DLD1 (cell line): ENCODE data around the gene KIF26B.
"Not testable (repeated sequence)": the region's sequence is repeated elsewhere in the genome, so short reads cannot be mapped to it uniquely, and the experiment has no call there.

ENCODE experiments used
- in situ Hi-C: cut with HindIII; loops from 2 replicates; pipeline ENCODE4 v1.10.0; 2017; ENCODE audit warnings: low sequenced_read_pairs

KIF26B gene

GRCh38 chr1:245154429-245155271 is at the start of gene KIF26B:
KIF26B (plus strand) TSS chr1:245154985; CDS start chr1:245155425, 440 bp downstream.
- in situ Hi-C loops: no loop called here

- in situ Hi-C loops: no loop called here
These were observed 49.7 kb upstream of the KIF26B start for GRCh38 chr1:245105042-245105441.

- in situ Hi-C loops: no loop called here
These were observed 48.9 kb upstream of the KIF26B start for GRCh38 chr1:245105815-245106410.

- in situ Hi-C loops: no loop called here
These were observed 47.0 kb upstream of the KIF26B start for GRCh38 chr1:245107776-245108114.

- in situ Hi-C loops: no loop called here
These were observed 46.5 kb upstream of the KIF26B start for GRCh38 chr1:245108246-245108645.

GRCh38 chr1:245108909-245109308 is 45.9 kb upstream of the KIF26B start:
- in situ Hi-C loops: no loop called here

GRCh38 chr1:245110406-245110805 is 44.4 kb upstream of the KIF26B start:
- in situ Hi-C loops: no loop called here

GRCh38 chr1:245111073-245111472 is 43.7 kb upstream of the KIF26B start:
- in situ Hi-C loops: no loop called here

GRCh38 chr1:245113649-245114048 is 41.1 kb upstream of the KIF26B start:
- in situ Hi-C loops: no loop called here

GRCh38 chr1:245116131-245116530 is 38.7 kb upstream of the KIF26B start:
- in situ Hi-C loops: no loop called here

- in situ Hi-C loops: no loop called here
These were observed 38.0 kb upstream of the KIF26B start for GRCh38 chr1:245116751-245117150.

GRCh38 chr1:245118066-245118465 is 36.7 kb upstream of the KIF26B start:
- in situ Hi-C loops: no loop called here

GRCh38 chr1:245118806-245119205 is 36.0 kb upstream of the KIF26B start:
- in situ Hi-C loops: no loop called here

GRCh38 chr1:245121523-245121922 is 33.3 kb upstream of the KIF26B start:
- in situ Hi-C loops: no loop called here

- in situ Hi-C loops: no loop called here
These were observed 30.5 kb upstream of the KIF26B start for GRCh38 chr1:245124241-245124640.

GRCh38 chr1:245124644-245125043 is 30.1 kb upstream of the KIF26B start:
- in situ Hi-C loops: no loop called here

- in situ Hi-C loops: no loop called here
These were observed 28.3 kb upstream of the KIF26B start for GRCh38 chr1:245126530-245126929.

- in situ Hi-C loops: no loop called here
These were observed 26.2 kb upstream of the KIF26B start for GRCh38 chr1:245128381-245129101.

- in situ Hi-C loops: no loop called here
These were observed 25.2 kb upstream of the KIF26B start for GRCh38 chr1:245129319-245130240.

- in situ Hi-C loops: not testable (repeated sequence)
These were observed 24.3 kb upstream of the KIF26B start for GRCh38 chr1:245130281-245131025.
